T-cell (primary cell): ENCODE results near the gene SOX18. TPM values are rescaled to one million over a fixed set of nuclear protein-coding genes. Genes with fewer than 3 reads are reported as not detected.

Experiments
- ATAC-seq, 4 experiments: fragments of 200-7000 bp in 3 of 4; fragments of 150-1000 bp in 1 of 4; cut with Tn5 transposase; replicated peaks in 1 of 4; 1 replicate in 3 of 4; 2 replicates in 1 of 4; pipeline ENCODE4 v1.10.0; 2021; ENCODE audit warnings: moderate library complexity in 3 of 4, mild to moderate bottlenecking in 2 of 4, moderate number of reproducible peaks in 1 of 4
- CTCF ChIA-PET, 2 donors: fragments of 300-600 bp; sonication (Branson Sonifier 250); formaldehyde crosslinking; loops; one replicate each; lab custom pipeline; 2022; ENCODE audit warnings: antibody characterized with exemption in 2 of 2; lab: Charles Lee
- POLR2A ChIA-PET, 2 donors: fragments of 300-600 bp; sonication (Branson Sonifier 250); formaldehyde crosslinking; loops; one replicate each; lab custom pipeline; 2022; ENCODE audit warnings: antibody characterized with exemption in 2 of 2; lab: Charles Lee
- DNase-seq, 35 experiments: peaks; one replicate each; pipeline versions ENCODE4 v3.0.0 to v3.0.0-alpha.2; 2013 to 2023
- H3K27ac ChIP-seq: one replicate; pipeline ENCODE4 v1.5.1; 2013; ENCODE audit warnings: low read length
- H3K27me3 ChIP-seq, 2 experiments: replicated peaks in 1 of 2; 1 replicate in 1 of 2; 2 replicates in 1 of 2; pipeline versions ENCODE4 v1.6.1 to v1.7.0; 2013; ENCODE audit warnings: low read length in 1 of 2, mixed read lengths in 1 of 2; ENCODE audit not compliant: control insufficient read depth in 2 of 2, insufficient read depth in 2 of 2; ENCODE audit errors: extremely low read depth in 1 of 2
- H3K36me3 ChIP-seq, 2 donors: 1 replicate in 1 of 2; 2 replicates in 1 of 2; pipeline versions ENCODE4 v1.6.1 to v1.7.0; 2013; ENCODE audit warnings: low read length in 1 of 2; ENCODE audit not compliant: control insufficient read depth in 2 of 2, insufficient read depth in 1 of 2; ENCODE audit errors: extremely low read depth in 1 of 2
- H3K4me1 ChIP-seq, 2 experiments: 1 replicate in 1 of 2; 2 replicates in 1 of 2; pipeline versions ENCODE4 v1.6.1 to v1.7.0; 2013; ENCODE audit warnings: low read length in 2 of 2, mixed read lengths in 1 of 2; ENCODE audit not compliant: insufficient read depth in 2 of 2, control insufficient read depth in 1 of 2; ENCODE audit errors: extremely low read depth in 1 of 2
- H3K4me3 ChIP-seq, 2 donors: 1 replicate in 1 of 2; 2 replicates in 1 of 2; pipeline versions ENCODE4 v1.5.1 to v1.7.0; 2013; ENCODE audit warnings: mild to moderate bottlenecking in 2 of 2, low read length in 1 of 2, moderate library complexity in 1 of 2; ENCODE audit not compliant: control insufficient read depth in 1 of 2; ENCODE audit errors: extremely low read depth in 1 of 2
- H3K9me3 ChIP-seq: 2 replicates; pipeline ENCODE4 v1.7.0; 2013
- H3K27ac Mint-ChIP-seq, 2 donors: one replicate each; pipeline ENCODE4 v1.8.0; 2020 to 2021; ENCODE audit warnings: mild to moderate bottlenecking in 2 of 2, mixed read lengths in 2 of 2
- H3K27me3 Mint-ChIP-seq, 2 donors: one replicate each; pipeline ENCODE4 v1.8.0; 2021 to 2022; ENCODE audit warnings: mixed read lengths in 2 of 2
- H3K36me3 Mint-ChIP-seq: one replicate; pipeline ENCODE4 v1.8.0; 2021; ENCODE audit warnings: mixed read lengths
- H3K4me1 Mint-ChIP-seq, 3 donors: one replicate each; pipeline ENCODE4 v1.8.0; 2020 to 2022; ENCODE audit warnings: mixed read lengths in 3 of 3, mild to moderate bottlenecking in 1 of 3
- H3K4me3 Mint-ChIP-seq, 3 donors: one replicate each; pipeline ENCODE4 v1.8.0; 2020 to 2022; ENCODE audit warnings: mild to moderate bottlenecking in 3 of 3, mixed read lengths in 3 of 3, moderate library complexity in 3 of 3
- H3K9me3 Mint-ChIP-seq, 3 donors: one replicate each; pipeline ENCODE4 v1.8.0; 2020 to 2022; ENCODE audit warnings: mixed read lengths in 3 of 3
- WGBS: methylation state at CpG from one replicate; pipeline ENCODE4 v1.1.5; 2013; ENCODE audit warnings: missing lambda C conversion rate; ENCODE audit not compliant: insufficient coverage; 5-methylcytosine and 5-hydroxymethylcytosine counted together
- total RNA-seq, 35 experiments: library from RNA in 6 of 35; stranded (reverse) in 6 of 35; fragments of 120-200 nt in 1 of 35; gene quantifications; one replicate each; pipeline versions ENCODE4 v1.2.1 to v1.2.4 and lab custom pipeline; 2013 to 2026

SOX18 gene
- total RNA-seq, 5 donors from 2014 or later (not counting 1 experiment from before 2014, with no cell fraction given) = 0.35 to 0.56 (median 0.44) TPM; not detected in 2

- Histone ChIP-seq H3K27me3 (no peaks in the 10 kb centered on the region), H3K4me3 (no peak overlapping the region), H3K9me3 (no peaks in the 10 kb centered on the region), H3K27ac (no peak overlapping the region), H3K4me1 (peaks cover 0 to 33% of the 10 kb centered on the region in 2 experiments), H3K36me3 (peaks cover 52 to 61% of the 10 kb centered on the region in 2 donors)
- Mint-ChIP-seq H3K4me3 (no peak overlapping the region), H3K4me1 (peaks cover 24 to 37% (median 27%) of the 10 kb centered on the region in 3 donors), H3K36me3 (peaks cover 40% of the 10 kb centered on the region), H3K27ac (no peak overlapping the region), H3K27me3 (no peaks in the 10 kb centered on the region), H3K9me3 (no peaks in the 10 kb centered on the region)
- POLR2A ChIA-PET = no interaction called here
- CTCF ChIA-PET = interaction anchor here in 1 of 2 donors (0.6 kb wide), 1 partner anchor 43 kb away, joined by 3 read pairs; no protein-coding TSS in a partner anchor
- DNase-seq = no peak
- WGBS = 94% methylated on average over 14 of the region's 19 CpGs
- ATAC-seq = no peak
Observed at GRCh38 chr20:64031822-64032314, 17.6 kb downstream of the SOX18 start.

DNA sequence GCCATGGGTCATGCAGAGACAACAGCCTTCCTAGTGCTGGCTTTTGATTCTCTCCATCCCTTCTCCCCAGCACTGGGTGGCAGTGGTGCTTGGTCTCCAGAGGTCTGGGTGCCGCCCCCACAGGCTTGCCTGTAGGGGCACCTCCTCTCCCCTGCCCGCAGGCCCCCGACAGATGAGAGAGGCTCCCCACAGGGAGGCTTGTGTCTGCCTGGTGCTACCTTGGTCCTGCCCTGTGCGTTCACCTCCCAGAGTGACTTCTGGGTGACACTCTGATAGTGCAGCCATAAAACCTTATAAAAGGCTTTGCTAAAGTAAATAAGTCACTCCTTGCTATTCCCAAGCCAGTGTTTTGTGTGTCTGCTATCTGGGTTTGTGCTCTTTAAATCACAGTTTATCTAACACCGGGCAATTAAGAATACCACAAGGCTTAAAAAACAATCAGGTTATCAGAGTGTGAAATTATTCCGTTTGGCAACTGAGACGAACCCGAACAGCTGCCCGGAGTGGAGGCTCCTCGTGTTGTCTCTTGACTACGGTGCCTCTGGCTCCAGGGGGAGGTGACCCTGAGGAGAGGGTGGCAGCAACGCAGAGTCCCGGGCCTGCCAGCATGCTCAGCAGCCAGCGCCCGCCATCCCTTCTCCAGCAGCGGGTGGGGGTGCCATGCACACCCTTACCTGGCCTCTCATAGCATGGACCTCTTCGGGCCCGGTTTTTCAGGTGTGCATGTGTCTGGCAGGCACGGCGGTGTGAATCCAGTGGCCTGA, 18.9 kb downstream of the SOX18 start:
- WGBS = 98% methylated on average over 19 of the region's 20 CpGs
- CTCF ChIA-PET = interaction anchor here in 1 of 2 donors (0.6 kb wide), 1 partner anchor 19 kb away, joined by 3 read pairs; no protein-coding TSS in a partner anchor
- Histone ChIP-seq H3K27ac (no peak overlapping the region), H3K27me3 (no peaks in the 10 kb centered on the region), H3K4me3 (no peak overlapping the region), H3K9me3 (no peaks in the 10 kb centered on the region), H3K36me3 (peaks cover 62 to 73% of the 10 kb centered on the region in 2 donors), H3K4me1 (peaks cover 0 to 20% of the 10 kb centered on the region in 2 experiments)
- Mint-ChIP-seq H3K36me3 (peaks cover 47% of the 10 kb centered on the region), H3K27me3 (no peaks in the 10 kb centered on the region), H3K9me3 (no peaks in the 10 kb centered on the region), H3K27ac (peak overlapping the region in 1 of 2 donors; percentile 46), H3K4me3 (no peak overlapping the region), H3K4me1 (peaks cover 17 to 24% (median 23%) of the 10 kb centered on the region in 3 donors)
- ATAC-seq (no peak), DNase-seq (no peak)
- POLR2A ChIA-PET = no interaction called here

DNA sequence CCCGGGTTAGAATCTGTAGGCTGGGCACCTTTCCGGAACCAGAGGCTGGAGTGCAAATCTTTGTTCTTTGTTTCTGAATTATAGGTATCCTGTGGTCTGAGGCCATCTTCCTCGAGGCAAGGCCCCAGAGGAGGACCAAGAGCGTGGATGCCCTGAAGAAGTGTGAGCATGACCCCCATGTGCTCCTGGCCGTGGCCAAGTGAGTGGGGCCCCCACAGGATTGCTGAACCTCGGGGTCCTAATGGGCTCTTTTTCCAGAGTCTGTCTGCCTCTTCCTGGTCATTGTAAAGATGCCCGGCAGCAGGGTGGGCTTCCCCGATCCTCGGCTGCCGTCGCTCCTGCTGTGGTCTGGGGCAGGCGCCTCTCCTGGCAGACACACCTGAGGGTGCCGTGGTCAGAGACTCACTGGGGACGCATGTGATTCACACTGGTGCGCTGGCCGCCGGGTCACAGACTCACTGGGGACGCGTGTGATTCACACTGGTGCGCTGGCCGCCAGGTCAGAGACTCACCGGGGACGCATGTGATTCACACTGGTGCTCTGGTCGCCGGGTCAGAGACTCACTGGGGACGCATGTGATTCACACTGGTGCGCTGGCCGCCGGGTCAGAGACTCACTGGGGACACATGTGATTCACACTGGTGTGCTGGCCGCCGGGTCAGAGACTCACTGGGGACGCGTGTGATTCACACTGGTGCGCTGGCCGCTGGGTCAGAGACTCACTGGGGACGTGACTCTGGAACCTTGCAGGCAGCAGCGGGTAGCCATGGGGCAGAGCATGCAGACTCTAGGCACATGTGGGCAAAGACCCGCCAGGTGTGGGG, 19.9 kb downstream of the SOX18 start:
- peaks cover 49% of the 10 kb centered on the region for H3K36me3 Mint-ChIP-seq
- peaks cover 0 to 10% of the 10 kb centered on the region in 2 experiments for H3K4me1 ChIP-seq
- no peaks in the 10 kb centered on the region for H3K9me3 Mint-ChIP-seq
- H3K4me1 Mint-ChIP-seq = peaks cover 8 to 16% (median 13%) of the 10 kb centered on the region in 3 donors
- no peak overlapping the region for H3K4me3 ChIP-seq
- WGBS = 97% methylated on average over 36 of the region's 38 CpGs
- DNase-seq (no peak), ATAC-seq (no peak)
- H3K9me3 ChIP-seq = no peaks in the 10 kb centered on the region
- no peaks in the 10 kb centered on the region for H3K27me3 ChIP-seq
- H3K36me3 ChIP-seq = peaks cover 60 to 84% of the 10 kb centered on the region in 2 donors
- H3K27ac ChIP-seq = no peak overlapping the region
- no peak overlapping the region for H3K4me3 Mint-ChIP-seq
- no peak overlapping the region for H3K27ac Mint-ChIP-seq
- ChIA-PET CTCF (no interaction called here), POLR2A (no interaction called here)
- H3K27me3 Mint-ChIP-seq = no peaks in the 10 kb centered on the region

GRCh38 chr20:64027981-64028685, 21.3 kb downstream of the SOX18 start:
- Histone ChIP-seq H3K4me3 (no peak overlapping the region), H3K27ac (no peak overlapping the region), H3K4me1 (no peaks in the 10 kb centered on the region), H3K9me3 (no peaks in the 10 kb centered on the region), H3K36me3 (peaks cover 65 to 95% of the 10 kb centered on the region in 2 donors), H3K27me3 (no peaks in the 10 kb centered on the region)
- DNase-seq = no peak
- ChIA-PET CTCF (no interaction called here), POLR2A (interaction anchor here in 1 of 2 donors (0.5 kb wide), 1 partner anchor 1299 kb away, joined by 8 read pairs; no protein-coding TSS in a partner anchor)
- H3K4me3 Mint-ChIP-seq = no peak overlapping the region
- no peak for ATAC-seq
- 96% methylated on average over 22 of the region's 24 CpGs for WGBS
- peaks cover 56% of the 10 kb centered on the region for H3K36me3 Mint-ChIP-seq
- peaks cover 0 to 9% (median 0%) of the 10 kb centered on the region in 3 donors for H3K4me1 Mint-ChIP-seq
- H3K27me3 Mint-ChIP-seq = no peaks in the 10 kb centered on the region
- H3K27ac Mint-ChIP-seq = no peak overlapping the region
- H3K9me3 Mint-ChIP-seq = no peaks in the 10 kb centered on the region

GRCh38 chr20:64025826-64026412, 23.5 kb downstream of the SOX18 start:
- Mint-ChIP-seq H3K9me3 (no peaks in the 10 kb centered on the region), H3K4me3 (no peak overlapping the region), H3K27ac (no peak overlapping the region), H3K36me3 (peaks cover 62% of the 10 kb centered on the region), H3K4me1 (peaks cover 0 to 17% (median 13%) of the 10 kb centered on the region in 3 donors), H3K27me3 (no peaks in the 10 kb centered on the region)
- no peaks in the 10 kb centered on the region for H3K9me3 ChIP-seq
- ATAC-seq (no peak), DNase-seq (no peak)
- ChIA-PET POLR2A (no interaction called here), CTCF (no interaction called here)
- no peak overlapping the region for H3K27ac ChIP-seq
- H3K27me3 ChIP-seq = no peaks in the 10 kb centered on the region
- 98% methylated on average over 23 of the region's 29 CpGs for WGBS
- no peak overlapping the region for H3K4me3 ChIP-seq
- peaks cover 57 to 92% of the 10 kb centered on the region in 2 donors for H3K36me3 ChIP-seq
- H3K4me1 ChIP-seq = no peaks in the 10 kb centered on the region
